ENCODE measurements around the gene PTPRN. TPM values are rescaled to one million over a fixed set of nuclear protein-coding genes. Genes with fewer than 3 reads are reported as not detected.

Gene PTPRN
- total and polyA plus RNA-seq, 8 donors, result 6.3 to 220 (median 37.0) TPM

DNA sequence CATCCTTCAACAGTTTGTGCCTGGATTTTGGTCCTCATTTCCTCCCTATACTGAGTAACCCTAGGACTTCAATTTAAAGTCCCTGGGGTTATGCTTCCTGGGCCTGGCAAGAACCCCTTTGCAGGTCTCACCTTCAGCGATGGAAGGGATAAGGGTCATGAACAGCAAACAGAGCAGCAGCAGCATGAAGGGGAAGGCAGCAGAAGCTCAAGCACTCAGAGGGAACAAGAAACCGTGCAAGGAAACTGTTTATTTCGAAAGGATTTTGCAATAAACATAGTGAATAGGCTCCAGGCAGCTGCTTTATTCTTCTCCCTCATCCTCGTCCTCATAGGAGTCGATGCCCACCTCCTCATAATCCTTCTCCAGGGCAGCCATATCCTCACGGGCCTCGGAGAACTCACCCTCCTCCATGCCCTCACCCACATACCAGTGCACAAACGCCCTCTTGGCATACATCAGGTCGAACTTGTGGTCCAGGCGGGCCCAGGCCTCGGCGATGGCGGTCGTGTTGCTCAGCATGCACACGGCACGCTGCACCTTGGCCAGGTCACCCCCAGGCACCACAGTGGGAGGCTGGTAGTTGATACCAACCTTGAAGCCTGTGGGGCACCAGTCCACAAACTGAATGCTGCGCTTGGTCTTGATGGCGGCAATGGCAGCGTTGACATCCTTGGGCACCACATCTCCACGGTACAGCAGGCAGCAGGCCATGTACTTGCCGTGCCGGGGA lies 59.0 kb downstream of the PTPRN start:
- Histone ChIP-seq H3K36me3 (peaks cover 0 to 5% (median 0%) of the 10 kb centered on the region in 3 donors), H3K27me3 (no peaks in the 10 kb centered on the region), H3K4me1 (peaks cover 26 to 68% (median 32%) of the 10 kb centered on the region in 3 donors), H3K4me3 (peak overlapping the region in 1 of 4 donors; percentile 25), H3K9me3 (no peaks in the 10 kb centered on the region), H3K27ac (peak overlapping the region; percentile 90 to 96 (median 92))
- FAIRE-seq (no peak), ATAC-seq (no peak), DNase-seq (no peak)
- WGBS, 2 donors, result 78 to 79% methylated on average over 22 of the region's 22 CpGs
- intact Hi-C loops (cut with DNase I), result no loop called here
- TF ChIP-seq CTCF (IDR thresholded peaks at IDR 0.05), result no peak

DNA sequence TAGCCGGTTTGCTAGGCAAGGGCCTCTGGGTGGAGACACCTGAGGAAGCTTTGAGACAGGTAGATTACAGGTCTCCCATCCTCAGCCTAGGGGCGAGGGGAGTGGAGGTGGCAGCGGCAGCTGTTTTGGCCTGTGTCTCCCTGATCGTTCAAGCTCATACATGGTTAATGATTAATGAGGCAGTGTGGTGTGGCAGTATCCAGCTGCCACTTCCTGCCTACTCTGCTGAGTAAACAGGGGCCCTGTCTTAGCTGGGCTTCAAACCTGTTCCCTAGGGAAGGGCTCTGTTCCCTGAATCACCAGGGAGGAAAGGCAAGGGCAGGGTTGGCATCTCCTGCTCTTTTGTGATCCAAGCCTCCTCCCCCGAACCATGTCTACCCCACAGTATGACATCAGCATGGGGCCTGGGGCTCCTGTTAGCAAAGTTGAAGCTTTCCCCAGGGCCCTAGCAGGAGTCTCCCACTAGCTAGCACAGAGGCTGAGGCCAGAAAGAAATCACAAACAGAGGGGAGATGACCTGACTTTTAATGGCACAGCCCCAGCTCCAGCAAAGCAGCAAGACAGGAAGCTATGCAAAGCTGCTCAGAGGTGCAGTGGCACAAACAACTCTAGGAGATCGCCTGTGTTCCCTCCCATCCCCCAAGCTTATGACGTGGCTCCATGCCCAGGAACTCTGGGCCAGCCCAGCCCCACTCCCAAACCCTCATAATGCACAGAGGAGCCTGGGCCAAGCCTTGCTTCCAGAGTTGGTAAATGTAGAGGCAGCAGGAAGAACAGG lies 59.8 kb downstream of the PTPRN start:
- intact Hi-C loops (cut with DNase I), result no loop called here
- ATAC-seq (peak; percentile 66 to 71 (median 68)), FAIRE-seq (no peak), DNase-seq (peak; percentile 76 to 89 (median 88))
- peak overlapping the region; percentile 90 to 96 (median 92) for H3K27ac ChIP-seq
- peak overlapping the region in 2 of 4 donors; percentile 14 to 25 for H3K4me3 ChIP-seq
- peaks cover 0 to 5% (median 0%) of the 10 kb centered on the region in 3 donors for H3K36me3 ChIP-seq
- TF ChIP-seq CTCF (IDR thresholded peaks at IDR 0.05), result no peak
- H3K9me3 ChIP-seq, result no peaks in the 10 kb centered on the region
- H3K4me1 ChIP-seq, result peaks cover 26 to 67% (median 32%) of the 10 kb centered on the region in 3 donors
- WGBS, 2 donors, result 3 to 5% methylated on average over 7 of the region's 7 CpGs
- no peaks in the 10 kb centered on the region for H3K27me3 ChIP-seq

DNA sequence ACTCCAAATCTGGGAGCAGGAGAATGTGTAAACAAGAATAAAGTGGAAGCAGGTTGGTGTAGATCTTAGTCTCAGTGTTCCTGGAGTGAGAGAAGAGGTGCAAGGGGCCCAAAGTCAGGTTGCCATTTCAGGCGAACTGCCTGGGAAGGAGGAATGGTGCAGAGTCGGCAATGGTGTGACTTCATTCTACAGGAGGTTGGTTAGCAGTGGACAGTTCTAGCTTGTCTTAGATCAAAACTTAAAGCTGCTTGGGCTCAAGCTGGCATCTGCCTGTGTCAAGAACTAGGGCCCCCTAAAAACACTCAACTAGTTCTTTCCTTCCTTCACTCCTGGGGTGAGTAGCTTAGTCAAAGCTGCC lies 60.4 kb downstream of the PTPRN start:
- WGBS, 2 donors, result 56 to 58% methylated on average over 2 of the region's 2 CpGs
- Histone ChIP-seq H3K27ac (peak overlapping the region; percentile 90 to 96 (median 92)), H3K27me3 (no peaks in the 10 kb centered on the region), H3K36me3 (peaks cover 0 to 5% (median 0%) of the 10 kb centered on the region in 3 donors), H3K4me1 (peaks cover 26 to 66% (median 32%) of the 10 kb centered on the region in 3 donors), H3K4me3 (peak overlapping the region in 2 of 4 donors; percentile 14 to 25), H3K9me3 (no peaks in the 10 kb centered on the region)
- TF ChIP-seq CTCF (IDR thresholded peaks at IDR 0.05), result no peak
- intact Hi-C loops (cut with DNase I), result no loop called here
- ATAC-seq, result no peak
- FAIRE-seq, result no peak
- no peak for DNase-seq

GRCh38 chr2:219247678-219248642 lies 61.2 kb downstream of the PTPRN start:
- 90 to 93% methylated on average over 17 of the region's 17 CpGs for WGBS, 2 donors
- FAIRE-seq (no peak), ATAC-seq (no peak), DNase-seq (no peak)
- Histone ChIP-seq H3K4me3 (no peak overlapping the region), H3K27me3 (no peaks in the 10 kb centered on the region), H3K36me3 (peaks cover 0 to 5% (median 0%) of the 10 kb centered on the region in 3 donors), H3K4me1 (peaks cover 26 to 66% (median 32%) of the 10 kb centered on the region in 3 donors), H3K27ac (peak overlapping the region in 3 of 4 donors; percentile 90 to 96 (median 94)), H3K9me3 (no peaks in the 10 kb centered on the region)
- intact Hi-C loops (cut with DNase I), result no loop called here
- no peak for TF ChIP-seq CTCF (IDR thresholded peaks at IDR 0.05)
